HT-29 (cell line): ENCODE data around the gene LRRC8E. TPM values are rescaled to one million over a fixed set of nuclear protein-coding genes. Genes with fewer than 3 reads are reported as not detected.
A peak's percentile ranks its signal among the peaks of the same experiment; 100 is the strongest.

Experiments used
- DNase-seq: peaks from one replicate; pipeline ENCODE4 v3.0.0-alpha.2; 2015; ENCODE audit warnings: low spot score
- total RNA-seq: library from RNA; depleted of rRNA; stranded (reverse); fragments of >200 nt; shearing (Covaris generic); gene quantifications from 2 replicates; pipeline ENCODE4 v1.2.3, GENCODE V29; 2014

Gene LRRC8E
- total RNA-seq, 1 experiment from 2014 or later = 19.8 TPM

DNA sequence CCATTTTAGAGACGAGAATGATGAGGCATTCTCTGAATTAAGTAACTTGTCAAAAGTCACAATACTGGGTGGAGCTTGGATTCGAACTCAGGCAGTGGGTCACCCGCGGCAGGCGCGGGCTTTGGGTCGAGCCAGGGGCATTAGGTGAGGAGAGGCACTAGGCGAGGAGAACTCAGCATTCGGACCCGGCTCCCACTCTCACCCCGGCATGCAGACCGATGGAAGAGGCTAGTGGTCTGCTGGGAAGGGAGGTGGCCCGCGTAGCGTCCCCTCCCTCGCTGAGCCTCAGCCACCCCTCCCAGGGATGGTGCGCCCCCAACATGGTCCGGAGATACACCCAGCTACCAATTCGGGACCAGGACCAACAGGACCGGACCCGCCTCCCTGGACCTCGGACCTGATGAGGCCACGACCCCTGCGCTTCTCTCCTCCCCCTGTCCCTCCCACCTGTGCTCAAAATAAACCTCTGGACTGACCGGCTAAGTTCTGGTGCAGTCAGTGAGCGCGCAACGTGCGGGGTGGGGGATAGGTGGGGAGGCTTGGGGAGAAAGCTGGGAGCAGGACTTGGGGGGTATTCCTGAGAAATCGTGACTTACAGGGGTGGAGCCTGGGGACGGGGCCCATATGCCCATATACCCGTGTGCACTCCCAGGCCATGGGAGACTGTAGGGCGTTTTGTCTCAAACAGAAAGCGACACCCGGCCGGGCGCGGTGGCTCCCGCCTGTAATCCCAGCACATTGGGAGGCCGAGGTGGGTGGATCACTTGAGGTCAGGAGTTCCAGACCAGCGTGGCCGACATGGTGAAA is 30.5 kb downstream of the LRRC8E start:
- DNase-seq = no peak

DNA sequence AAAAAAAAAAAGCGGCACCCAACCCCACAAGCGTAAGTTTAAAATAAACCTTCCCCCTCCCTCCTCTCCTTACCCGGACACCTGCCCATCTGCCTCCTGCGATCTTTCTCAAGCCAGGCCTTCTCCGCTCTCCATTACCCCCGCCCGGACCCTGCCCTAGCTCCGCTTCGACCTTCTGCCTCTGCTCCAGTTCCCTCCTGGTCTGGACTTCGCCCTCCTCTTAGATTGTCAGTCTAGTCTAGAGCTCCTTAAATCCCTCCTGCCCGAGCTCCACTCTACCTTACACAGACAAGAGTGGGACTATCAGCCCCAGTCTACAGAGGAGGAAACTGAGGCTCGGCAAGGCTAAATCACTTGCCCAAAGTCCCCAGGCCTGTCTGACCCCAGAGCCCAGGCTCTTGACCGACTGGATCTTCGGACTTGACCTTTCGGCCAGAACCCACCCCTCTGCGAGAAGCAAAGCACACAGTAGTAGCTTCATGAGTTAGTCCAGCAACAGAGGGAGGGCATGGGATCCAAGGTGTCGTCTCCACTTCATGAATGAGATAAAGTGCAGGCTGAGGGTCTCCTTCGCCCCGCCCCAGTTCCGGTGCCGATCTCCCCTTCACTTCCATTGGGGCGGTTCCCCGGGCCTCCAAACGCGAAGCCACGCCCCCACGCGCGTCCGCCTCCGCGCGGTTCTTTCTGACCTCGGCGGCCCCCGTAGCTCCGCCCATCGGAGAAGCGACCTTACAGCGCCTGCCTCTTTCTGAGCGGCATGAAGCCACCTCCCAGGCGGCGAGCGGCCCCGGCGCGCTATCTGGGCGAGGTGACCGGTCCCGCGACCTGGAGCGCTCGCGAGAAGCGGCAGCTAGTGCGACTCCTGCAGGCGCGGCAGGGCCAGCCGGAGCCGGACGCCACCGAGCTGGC is 31.6 kb downstream of the LRRC8E start, which contains the start of gene SNAPC2:
TSS of gene SNAPC2 (plus strand) at position 729 of the 909 bp plus-strand sequence. CDS start at position 758, 29 bp downstream.
- peak; percentile 80 for DNase-seq

DNA sequence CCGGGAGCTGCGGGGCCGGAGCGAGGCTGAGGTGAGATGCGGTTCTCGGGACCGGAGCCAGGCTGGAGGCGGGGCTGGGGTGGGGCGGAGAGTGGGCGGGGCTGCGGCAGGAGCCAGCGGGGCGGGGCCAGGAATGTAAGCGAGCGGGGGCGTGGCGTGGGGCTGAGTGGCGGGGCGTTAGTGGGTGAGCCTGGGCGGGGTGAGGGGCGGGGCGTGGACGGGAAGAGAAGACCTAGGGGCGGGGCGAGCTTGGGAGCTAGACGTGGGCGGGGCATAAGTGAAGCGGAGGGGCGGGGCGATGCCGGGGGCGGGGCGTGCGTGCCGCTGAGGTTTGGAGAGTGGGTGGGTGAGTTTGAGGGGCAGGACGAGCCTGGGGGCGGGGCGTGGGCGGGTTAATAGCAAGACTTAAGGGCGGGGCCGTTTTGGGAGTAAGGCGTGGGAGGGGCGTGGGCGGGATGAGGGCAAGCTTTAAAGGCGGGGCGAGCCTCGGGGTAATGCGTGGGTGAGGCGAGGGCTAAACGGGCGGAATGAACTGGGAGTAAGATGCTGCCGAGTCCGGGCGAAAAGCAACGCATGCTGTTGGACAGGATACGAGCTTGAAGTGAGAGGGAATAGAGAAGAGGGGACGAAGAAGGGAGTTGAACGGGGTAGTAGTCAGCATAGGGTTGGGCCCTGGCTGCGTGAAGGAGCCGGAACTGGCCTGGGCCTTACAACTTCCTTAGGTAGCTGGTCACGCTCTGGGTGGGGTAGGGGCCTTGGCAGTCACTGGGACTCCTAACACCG is 32.4 kb downstream of the LRRC8E start:
- peak; percentile 93 for DNase-seq

DNA sequence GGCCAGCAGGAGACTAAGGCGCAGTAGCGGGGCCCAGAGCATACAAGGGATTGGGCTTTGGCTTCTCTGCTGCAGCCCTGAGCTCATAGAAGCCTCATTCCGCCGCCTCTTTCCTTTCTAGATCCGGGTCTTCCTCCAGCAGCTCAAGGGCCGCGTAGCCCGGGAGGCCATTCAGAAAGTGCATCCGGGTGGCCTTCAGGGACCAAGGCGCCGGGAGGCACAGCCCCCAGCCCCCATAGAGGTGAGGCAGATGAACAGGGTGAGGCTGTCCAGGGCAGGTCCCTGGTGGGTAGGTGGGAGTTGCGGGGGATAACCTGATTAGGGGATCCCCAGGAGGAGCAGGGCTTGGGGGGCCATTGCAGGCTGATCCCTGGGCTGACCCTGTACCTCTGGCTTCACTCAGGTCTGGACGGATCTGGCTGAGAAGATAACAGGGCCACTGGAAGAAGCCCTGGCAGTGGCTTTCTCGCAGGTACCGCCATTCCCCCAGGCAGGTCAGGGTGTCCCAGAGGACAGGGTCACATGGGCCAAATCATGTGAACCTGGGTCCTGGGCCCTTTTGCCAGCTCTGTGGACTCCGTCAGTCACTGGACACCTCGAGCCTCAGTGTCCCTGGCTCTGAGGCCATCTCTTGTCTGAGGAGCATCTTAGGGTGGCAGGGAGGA is 33.1 kb downstream of the LRRC8E start:
- DNase-seq = no peak

DNA sequence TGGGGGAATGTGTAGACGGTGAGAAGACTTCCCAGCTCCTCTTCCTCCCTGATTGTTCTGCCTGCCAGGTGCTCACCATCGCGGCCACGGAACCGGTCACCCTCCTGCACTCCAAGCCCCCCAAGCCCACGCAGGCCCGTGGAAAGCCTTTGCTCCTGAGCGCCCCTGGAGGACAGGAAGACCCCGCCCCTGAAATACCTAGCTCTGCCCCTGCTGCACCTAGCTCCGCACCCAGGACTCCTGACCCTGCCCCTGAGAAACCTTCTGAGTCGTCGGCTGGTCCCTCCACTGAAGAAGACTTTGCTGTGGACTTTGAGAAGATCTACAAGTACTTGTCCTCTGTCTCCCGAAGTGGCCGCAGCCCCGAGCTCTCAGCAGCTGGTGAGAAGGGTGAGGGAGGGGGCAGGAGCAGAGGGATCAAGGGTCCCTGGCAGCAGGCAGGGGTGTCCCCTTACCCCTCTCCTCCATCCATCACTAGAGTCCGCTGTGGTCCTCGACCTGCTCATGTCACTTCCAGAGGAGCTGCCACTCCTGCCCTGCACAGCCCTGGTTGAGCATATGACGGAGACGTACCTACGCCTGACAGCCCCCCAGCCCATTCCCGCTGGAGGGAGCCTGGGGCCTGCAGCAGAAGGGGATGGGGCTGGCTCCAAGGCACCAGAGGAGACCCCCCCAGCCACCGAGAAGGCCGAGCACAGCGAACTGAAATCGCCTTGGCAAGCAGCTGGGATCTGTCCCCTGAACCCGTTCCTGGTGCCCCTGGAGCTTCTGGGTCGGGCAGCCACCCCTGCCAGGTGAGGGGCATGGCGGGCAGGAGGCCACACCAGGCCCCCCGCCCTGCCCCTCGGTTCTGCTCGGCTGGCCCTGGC is 33.9 kb downstream of the LRRC8E start:
- no peak for DNase-seq

DNA sequence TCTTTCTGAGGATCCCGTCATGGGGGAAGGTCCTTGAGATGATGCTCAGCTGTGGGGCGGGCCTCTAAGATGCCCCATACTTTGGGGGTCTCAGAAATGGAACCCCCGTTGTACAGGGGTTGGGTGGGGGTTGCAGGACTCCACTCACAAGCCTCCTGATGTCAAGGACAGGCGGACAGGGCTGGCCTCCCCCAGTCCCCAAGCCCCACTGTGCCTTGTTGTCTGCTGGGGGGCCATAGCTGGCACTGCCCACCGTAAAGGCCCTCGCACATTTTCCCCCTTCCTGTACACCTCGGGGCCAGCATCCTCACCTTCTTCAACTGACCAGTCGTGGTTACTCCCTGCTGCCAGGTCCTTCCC is 34.5 kb downstream of the LRRC8E start:
- no peak for DNase-seq

DNA sequence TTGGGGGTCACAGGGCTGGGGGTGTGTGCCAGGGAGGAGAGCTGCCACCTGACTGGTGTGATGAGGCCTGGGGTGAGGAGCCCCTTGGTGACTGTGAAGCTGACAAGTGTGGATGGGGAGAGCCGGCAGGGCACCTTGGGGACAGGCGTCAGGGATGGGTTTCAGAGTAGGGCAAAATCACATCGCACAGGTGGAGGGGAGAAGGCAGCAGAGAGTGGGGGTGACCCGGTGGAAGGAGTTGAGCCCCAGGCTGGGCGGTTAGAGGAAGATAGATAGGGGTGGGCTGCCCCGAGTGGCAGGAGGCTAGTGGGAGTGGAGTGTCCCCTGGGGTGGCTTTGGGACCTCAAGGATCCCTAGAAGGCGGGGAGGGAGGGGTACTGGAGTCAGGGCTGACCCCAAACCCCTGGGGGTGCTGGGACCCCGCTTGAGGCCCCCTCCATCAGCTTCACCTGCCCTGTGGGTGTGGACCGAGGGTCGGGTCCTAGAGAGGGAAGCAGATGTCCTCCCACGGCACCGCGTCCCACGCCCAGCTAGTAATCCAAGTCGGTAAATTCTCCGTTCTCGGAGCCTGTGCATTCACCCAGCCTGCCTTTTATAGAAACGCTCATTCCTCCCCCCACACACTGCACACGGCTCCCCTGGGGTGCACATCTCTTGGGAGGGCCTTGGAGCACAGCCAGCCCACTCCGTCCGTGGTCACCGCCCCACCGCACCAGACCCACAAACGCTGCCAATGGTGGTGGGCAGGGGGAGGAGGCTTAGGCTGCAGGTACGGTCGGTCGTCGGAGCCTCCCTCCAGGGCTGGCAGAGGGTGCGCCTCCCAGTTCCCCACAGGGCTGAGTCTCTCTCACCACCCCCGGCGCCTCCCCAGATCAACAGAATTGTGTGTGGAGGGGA is 35.2 kb downstream of the LRRC8E start:
- DNase-seq = no peak

DNA sequence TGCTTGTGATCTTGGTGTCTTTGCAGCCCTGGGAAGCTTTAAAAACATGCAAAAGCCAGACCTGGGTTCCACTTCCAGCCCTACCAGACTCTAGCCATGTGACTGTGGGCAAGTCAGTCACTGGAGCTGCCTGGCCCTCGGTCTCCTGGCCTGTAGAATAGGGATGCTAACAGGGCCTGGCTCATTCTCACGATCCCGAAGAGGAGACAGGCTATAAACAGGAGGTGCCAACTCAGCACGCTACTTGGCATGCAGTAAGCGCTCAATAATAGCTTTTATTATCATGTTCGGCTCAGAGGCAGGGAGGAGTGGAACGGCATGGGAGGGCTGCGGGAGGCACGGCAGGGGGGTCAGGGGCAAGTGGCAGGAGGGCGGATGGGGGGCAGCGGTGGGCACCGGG is 35.9 kb downstream of the LRRC8E start:
- DNase-seq = no peak

DNA sequence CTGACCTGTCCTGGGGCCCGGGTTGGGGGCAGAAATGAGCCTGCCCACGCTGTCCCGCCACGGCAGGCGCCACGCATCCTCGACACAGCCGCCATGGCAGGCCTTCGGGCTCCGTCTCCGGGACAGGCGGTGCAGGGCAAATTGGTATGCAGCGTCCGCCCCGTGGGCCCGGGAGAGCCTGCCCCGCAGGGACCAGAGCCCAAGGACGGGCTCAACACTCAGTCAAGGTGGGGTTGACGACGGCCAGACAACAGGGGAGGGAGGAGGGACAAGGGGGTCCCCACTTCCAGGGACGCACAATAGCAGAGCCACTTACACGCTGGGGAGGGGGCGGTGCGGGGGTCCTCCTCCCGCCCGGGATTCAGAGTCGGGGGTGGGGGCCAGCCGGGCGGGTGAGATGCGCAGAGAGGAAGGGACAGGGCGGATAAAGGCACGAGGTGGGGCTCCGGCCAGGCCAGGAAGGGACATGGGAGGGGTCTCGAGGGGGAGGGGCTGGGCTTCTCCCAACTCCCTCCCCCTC is 36.4 kb downstream of the LRRC8E start:
- no peak for DNase-seq

DNA sequence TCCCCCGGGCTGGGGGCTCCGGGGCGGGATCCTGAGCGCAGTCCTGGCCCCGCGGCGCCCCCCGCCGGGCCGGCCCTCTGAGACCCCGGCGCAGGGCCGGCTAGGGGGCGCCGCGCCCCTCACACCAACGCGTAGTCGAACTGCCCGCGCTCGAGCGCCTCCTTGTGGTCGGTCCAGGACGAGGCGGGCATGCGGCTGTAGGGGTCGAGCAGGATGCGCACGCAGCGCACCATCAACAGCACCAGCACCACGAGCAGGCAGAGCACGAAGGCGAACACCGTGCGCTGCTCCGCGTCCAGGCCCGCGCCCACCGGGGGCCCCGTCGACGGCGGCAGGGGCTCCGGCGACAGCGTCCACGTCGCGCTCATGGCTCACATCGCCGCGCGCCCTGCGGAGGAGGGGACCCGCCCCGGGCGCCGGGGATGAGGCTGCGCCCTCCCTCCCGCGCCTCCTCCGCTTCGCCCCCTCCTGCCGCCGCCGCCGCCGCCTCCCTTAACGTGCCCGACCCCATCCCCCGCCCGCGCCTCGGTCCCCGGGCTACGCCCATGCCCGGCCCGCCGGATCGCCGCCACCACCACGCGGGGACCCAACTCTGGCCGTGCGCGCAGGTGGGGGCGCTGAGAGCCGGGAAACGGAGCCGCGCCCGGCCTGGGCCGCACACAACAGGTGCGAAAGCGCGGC is 37.0 kb downstream of the LRRC8E start:
- peak; percentile 68 for DNase-seq

DNA sequence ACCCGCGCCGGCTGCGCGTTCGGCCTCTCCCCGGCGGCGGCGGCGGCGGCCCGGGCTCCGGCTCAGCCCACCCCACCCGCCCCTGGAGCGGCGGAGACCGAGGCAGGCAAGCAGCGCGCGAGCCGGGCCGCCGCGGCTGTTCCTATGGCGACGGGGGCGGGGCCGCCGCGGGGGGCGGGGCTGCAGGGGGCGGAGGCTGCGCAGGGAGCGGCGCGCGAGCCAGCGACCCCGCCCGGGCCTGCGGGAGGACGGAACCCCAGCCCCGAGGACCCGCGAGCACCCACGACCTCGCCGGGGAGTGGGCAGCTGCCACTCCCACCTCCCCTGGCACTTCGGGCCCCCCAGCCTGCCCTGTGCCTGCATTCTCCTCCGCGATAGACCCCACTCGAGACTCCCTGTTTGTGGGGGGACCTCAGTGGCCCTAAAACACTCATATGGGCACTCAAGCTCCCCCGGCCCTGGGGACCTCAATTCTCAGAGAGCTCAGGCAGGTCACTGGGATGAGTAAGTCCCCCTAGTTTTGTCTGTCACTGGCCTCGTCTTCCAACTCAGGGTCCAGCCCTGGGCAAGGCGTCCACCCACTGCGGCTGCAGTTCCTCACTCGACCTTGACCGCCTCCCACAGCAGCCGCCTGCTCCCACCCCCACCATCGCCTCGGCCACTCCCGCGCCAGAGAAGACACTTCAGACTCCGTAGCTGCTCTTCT is 37.9 kb downstream of the LRRC8E start, which contains the start of gene CTXN1:
TSS of gene CTXN1 (minus strand) at position 115 of the 706 bp plus-strand sequence. CDS start 597 bp downstream, outside the sequence.
- peak; percentile 35 for DNase-seq

DNA sequence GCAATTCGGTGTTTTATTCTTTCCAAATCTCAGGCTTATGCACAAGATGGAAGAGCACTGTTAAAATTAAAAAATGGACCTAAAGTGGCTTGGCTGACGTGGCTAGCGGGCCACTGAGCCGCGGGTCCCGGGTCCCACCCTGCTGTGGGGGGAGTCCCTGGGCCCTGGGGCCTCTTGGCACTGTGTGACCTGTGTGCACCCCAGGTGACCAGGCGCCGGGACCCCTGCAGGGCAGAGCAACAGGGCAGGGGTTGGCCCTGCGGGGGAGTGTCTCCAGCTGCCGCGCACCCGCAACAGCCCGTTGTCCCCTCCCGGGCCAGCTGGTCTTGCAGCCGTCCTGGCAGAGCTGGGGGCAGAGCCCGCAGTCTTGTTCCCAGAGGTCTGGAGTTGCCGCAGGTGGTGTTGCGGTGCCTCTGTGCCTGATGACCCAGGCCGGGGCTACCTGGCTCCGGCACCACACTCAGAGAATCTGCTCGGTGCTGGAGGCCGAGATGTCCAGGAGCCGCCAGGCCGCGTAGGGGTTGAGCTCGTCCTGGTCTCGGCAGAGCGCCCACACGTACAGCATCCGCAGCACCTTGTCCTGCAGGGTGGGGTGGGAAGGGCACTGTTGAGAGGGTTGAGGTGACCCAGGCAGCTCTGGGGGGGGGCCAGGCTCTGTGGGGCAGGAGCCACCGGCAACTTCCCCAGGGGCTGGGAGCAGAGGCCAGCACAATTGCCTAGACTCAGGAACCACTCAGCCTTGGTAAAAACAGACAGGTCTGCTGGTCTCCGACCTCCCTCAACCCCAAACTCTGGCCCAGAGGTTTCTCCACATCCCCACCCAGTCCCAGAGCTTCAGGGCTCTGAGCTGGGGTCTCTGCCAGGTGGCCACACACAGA is 38.7 kb downstream of the LRRC8E start:
- DNase-seq = no peak

DNA sequence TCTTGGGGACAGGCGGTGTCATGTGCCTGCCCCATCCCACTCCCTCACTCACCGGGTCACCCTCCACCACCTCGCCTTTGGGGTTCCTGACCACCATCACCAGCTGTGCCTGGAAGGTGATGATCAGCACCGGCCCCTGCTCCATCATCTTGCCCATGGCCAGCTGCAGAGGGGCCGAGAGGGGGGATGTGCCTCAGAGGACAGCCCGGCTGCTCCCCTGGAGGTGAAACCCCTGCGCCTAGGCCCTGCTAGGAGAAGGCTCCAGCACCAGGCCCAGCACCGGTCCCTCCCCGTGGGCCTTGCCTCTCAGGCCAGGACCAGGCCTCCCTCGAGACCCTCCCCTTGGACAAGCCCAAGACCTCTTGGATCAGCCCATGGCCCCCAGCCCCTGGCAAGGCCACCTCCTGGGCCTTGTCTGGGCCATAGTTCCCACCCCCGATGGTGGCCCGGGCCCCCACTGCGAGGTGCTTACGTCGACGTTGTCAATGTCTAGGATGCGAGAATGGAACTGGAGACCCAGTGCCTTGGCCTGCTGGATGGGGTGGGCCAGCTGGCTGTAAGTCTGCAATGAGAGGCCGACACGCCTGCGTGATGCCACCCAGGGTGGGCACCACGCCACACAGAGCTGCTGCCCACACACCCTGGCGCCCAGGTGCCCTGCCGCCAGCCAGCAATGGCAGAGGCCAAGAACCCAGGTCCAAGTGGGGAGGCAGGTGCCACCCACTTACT is 39.5 kb downstream of the LRRC8E start:
- DNase-seq = no peak

DNA sequence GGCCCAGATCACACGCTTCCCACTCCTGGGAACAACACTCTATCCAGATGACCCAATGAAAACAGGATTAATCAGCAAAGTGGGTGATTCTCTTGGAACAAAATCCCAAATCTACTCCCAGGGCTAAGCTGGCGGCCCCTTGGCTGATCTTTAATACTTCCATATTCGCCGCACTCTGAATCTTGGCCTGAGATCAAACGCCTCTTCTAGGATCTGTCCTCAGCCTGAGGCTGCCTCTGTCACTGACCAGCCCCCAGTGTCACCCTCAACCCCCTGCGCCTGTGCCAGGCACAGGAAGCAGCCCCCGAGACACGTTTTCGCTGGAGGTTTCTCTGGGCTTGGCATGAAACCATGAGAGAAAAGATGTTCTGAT is 40.0 kb downstream of the LRRC8E start:
- no peak for DNase-seq

DNA sequence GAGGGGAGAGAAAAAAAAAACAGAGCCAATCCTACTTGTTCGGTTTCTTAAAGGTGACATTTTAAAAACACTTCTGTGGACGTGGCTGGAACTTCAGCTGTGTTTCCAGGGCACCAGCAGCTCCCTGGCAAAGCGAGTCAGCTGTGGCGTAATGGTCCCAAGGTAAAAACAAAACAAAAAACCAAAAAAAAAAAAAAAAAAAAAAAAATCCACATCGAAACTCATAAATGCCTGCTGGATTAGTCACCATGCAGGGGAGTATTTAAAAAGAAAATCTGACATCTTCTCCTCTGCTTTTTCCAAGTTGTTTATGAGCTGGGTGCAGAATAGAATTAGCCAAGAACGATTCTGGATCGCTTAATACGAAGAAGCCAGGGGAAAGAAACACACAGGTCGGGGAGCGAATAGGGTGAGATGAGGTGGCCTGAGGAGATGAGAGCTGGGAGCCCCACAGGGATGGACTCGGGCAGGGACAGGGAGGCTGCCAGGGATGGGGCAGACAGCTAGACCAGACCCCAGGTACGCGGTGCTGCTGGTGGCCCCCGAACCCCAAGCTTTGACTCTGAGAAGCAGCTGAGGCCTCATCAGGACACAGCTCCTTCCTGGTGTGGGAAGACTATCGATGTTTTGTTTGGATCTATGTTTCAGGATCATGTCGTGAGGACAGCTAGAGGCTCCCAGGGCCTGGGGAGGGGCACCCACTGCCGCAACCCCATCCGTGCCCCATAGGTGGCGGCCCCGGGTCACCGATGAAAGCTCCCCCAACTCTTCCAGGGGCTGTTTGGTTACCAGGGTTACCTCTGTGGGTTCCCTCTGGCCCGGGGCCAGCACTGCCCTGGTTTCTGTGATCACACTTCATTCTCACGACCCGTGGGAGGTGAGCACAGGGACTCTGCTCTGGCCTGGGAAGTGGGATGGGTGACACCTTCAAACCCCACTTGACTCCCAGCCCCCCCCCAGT is 40.7 kb downstream of the LRRC8E start:
- peak; percentile 54 for DNase-seq
